ENCODE data around the gene HERPUD2.

GRCh38 chr7:35738889-35739288 is 44.0 kb upstream of the HERPUD2 start:
- TF ChIP-seq CTCF (IDR thresholded peaks at IDR 0.05) = no peak
- no peak for TF ChIP-seq EZH2 (IDR thresholded peaks at IDR 0.05)
- TF ChIP-seq EZH2phosphoT487 (IDR thresholded peaks at IDR 0.05) = no peak

Measured in neural progenitor cell (in vitro differentiated cells).